HG02610 (cell line): ENCODE results near the gene SPTBN4.
"Not testable (repeated sequence)": the region's sequence is repeated elsewhere in the genome, so short reads cannot be mapped to it uniquely, and the experiment has no call there.

Source experiments
- ATAC-seq: cut with Tn5 transposase; IDR thresholded peaks from one replicate; pipeline ENCODE4 v1.9.1; 2021; ENCODE audit warnings: mild to moderate bottlenecking, moderate library complexity; ENCODE audit not compliant: unreplicated experiment

Gene SPTBN4

DNA sequence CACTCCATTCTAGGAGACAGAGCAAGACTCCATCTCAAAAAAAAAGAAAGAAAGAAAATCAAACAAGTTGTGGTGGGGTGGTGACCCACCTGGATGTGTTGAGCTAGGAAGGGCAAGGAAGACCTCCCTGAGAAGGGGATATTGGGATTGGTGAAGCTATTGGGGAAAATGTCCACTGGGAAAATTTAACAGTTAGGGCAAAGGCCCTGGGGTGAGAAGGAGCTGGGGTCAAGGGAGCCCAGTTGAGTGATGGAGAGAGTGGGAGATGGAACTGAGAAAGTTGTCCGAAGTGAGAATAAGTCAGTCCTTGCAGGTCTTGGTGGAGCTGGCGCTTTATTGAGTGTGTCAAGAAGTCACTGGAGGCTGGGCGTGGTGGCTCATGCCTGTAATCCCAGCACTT lies 28.5 kb upstream of the SPTBN4 start:
- ATAC-seq = no peak

DNA sequence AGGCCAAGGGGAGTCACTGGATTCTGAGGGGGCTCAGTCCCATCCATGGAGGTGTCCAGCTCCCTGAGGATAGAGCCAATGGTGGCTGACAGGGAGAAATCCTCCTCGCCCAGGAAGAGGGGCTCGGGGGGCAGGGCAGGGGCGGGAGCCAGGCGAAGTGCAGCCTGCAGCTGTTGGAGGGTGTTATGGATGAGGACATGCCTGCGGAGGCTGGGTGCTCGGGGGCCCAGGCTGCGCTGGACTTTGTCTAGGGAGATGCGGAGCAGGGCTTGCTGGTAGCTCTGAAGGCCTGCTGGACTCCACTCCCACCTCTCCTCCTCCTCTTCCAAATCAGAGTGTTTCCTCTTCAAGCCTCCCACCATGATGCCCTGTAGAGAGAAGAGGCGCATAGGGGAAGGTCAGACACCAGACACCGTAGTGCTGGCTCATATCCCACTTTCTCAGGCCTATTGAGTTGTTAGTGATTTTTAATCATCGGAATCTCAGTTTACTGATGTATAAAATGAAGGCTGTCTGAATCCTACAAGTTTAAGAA lies 25.0 kb upstream of the SPTBN4 start:
- no peak for ATAC-seq

DNA sequence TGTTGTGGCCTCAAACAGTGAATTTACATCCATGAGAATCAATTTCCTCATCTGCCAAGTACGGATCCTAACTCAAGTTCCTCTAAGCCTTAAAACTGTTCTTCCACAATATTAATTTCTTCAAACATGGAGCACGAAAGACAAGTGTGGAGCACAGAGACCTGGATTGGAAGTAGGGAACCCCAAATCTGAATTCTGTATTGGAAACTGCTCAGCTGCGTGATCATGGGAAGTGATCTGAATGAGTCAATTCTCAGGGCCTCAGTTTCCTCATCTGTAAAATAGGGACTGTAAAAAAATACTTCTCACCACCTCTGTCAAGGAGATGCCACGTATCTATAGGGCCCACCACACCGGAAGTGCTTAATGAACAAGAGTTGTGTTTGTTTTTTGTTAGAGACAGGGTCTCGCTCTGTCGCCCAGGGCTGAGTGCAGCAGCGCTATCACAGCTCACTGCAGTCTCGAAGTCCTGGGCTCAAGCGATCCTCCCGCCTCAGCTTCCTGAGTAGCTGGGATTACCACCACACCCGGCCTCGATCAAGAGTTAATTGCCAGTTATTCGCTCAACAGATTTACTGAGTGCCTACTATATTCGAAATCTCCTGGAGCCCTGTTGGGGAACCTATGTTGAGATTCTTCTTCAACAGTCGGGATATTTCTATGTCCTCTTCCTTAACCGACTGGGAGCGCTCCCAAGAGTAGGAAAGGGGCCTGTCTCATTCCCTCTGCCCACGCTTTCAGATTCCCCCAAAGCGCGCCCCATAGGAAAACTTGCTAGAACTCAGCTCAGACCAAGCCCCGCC lies 24.3 kb upstream of the SPTBN4 start:
- ATAC-seq = no peak

DNA sequence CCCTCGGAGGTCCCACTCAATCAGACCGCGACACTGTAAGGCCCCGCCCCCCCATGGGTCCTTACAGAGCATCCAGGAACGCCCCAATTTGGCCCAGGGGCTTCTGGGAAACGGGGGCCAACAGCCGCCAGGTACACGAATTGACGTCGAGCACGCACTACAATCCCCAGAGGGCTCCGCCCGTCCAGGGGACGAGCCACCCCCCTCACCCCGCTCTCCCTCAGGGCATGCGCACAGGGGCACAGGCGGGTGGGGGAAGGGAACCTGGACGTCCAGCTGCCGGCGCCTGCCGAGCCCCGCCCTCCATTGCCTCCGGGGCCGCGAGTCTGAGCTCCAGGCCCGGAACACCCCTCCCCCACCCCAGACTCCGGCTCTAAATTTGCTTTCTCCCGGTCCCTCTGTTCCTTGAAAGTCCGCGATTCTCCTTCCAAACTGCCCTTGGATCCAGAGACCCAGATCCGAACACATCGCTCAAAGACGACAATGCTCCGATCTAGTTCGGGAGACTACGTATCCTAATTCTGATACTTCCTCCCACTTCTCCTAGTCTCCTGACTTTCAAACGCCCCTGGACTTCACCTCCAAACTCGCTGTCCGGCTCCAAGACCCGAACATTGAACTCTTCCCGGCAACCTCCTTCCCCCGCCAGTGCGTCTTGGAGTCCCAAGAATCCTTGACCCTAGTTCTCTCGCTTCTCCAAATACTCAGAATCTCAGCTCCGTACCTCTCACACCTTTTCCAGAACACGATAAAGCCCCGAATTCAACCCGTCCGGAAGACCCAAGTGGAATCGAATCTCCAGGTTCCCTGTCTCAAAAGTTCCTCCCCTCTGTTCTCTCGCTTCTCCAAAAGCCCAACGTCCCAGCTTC lies 23.4 kb upstream of the SPTBN4 start:
- ATAC-seq = peak; percentile 68

DNA sequence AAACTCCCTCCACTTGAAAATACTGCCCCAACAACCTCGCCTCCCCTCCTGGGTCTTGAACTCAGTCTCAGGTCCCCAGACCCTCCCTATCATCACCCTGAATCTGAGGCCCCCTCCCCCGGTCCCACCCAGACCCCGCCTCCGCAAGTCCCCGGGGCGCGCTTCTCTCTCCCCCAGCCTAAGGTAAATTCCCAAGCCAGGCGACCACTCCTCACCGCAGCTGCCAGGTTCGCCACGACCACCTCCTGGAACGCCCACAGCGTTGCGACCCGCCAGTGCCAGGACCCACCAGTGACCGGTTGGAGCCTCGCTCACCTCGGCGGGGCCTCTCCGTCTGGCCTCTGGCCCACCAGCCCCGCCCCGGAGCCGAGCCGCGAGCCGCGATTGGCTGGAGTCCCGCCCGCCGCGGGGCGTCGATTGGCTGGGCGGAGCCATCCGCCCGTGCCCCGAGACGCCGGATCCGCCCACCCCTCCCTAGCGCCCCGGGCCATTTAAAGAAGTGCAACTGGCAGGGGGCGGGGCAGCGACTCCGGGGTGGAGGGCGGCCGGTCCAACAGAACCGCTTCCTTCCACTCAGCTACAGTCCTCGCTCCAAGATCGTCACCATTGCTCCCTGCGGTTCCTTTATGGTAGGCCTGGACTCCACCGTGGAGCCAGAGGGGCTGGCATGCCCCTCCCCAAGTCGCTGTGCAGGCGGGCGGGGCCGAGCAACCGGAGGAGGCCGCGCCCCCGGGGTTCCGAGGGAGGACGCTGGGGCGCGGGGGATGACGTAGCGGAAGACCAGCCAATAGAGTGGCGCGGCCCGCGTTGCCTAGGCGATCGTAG lies 22.6 kb upstream of the SPTBN4 start, which contains the start of gene SERTAD3:
SERTAD3 (minus strand) TSS at position 336 of the 825 bp plus-strand sequence. CDS start 2,255 bp downstream, outside the sequence.
- ATAC-seq = peak; percentile 62

DNA sequence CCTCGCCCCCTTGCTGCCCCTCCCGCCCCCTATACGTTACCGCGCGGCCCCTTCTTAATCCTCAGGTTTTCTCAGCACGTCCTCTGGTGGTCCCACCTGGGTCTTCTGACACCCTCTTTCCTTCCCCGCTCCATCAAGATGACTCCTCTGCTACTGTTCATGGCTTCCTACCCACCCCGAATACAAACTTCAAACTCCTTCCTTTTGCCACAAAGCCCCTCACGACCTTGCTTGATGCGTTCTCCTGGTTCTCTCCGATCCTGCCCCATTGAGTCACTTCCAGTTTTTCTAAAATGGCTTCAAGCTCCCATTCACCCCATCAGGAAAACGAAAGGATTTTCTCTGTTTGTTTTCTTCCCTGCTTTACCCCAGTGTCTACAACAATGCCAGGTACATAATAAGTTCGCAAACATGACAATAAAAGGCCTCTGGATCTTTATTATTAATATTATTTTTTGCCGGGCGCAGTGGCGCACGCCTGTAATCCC lies 21.9 kb upstream of the SPTBN4 start:
- no peak for ATAC-seq

DNA sequence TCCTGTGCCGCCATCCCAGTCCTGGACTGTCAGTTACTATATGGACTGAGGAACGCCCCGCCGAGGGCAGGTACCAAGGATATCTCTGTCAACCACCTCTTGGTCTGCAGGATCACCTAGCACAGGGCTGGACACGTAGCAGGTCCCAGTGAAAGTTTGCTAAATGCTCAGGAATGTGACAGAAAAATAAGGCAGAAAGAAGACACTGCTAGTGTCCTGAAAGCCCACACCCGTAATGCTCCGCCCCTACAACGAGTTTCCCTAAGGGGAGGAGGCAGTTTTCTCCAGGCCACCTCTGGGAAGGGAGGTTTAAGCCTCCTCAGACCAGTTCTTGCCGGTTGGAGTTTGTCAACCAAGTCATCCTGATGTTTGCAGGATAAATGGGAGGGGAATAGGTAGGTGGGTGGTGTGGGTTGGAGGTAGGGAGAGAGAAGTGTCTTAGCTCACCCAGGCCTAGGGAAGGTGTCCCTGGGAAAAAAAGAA lies 21.0 kb upstream of the SPTBN4 start:
- ATAC-seq = no peak

DNA sequence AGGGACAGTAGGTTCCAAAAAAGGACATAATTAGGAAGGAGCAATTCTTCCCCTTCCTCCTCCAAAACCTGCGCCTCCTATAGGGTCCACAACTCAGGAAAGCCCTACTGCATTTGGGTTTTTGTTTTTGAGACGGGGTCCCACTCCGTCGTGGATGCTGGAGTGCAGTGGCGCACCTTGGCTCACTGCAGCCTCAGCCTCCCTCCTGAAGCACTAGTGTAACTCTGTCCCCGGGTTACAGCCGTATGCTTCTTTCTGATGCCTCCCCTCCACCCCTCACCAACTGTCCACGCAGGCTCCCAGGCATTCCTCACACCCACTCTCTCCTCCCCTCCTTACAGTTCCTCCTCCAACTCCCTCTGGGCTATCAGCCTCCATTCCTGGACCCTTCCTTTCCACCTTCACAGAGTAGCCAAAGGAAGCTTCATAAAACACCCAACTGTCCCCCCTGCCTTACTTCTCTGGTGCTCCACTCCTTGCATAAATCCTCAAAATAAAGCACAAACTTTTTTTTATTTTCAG lies 20.5 kb upstream of the SPTBN4 start:
- ATAC-seq = no peak

DNA sequence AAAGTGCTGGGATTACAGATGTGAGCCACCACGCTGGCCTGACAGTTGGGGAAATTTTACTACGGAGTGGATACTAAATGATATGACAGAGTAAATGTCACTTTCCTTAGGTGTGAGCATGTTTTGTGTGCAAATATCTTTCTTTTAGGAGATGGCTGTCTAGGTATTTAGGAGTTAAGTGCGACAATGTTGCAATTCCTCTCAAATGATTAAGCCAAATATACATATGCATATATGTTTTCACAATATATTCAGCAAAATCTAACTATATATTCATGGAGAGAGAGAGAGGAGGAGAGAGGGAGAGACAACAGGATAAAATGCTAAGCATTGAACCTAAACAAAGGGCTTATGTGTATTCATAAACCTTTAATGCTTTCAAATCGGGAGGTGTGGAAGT lies 17.3 kb upstream of the SPTBN4 start:
- ATAC-seq = no peak

DNA sequence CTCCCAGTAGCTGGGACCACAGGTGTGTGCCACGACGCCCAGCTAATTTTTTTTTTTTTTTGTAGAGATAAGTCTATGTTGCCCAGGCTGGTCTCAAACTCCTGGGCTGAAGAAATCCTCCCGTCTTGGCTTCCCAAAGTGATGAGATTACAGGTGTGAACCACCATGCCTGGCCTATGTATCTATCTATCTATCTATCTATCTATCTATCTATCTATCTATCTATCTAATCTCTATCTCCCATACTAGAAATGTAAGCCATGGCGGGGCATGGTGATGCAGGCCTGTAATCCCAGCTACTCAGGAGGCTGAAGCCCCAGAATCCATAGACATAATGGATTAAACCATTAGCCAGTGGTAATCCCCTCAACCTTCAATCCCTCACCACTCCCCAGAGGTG lies 16.1 kb upstream of the SPTBN4 start:
- ATAC-seq = no peak

DNA sequence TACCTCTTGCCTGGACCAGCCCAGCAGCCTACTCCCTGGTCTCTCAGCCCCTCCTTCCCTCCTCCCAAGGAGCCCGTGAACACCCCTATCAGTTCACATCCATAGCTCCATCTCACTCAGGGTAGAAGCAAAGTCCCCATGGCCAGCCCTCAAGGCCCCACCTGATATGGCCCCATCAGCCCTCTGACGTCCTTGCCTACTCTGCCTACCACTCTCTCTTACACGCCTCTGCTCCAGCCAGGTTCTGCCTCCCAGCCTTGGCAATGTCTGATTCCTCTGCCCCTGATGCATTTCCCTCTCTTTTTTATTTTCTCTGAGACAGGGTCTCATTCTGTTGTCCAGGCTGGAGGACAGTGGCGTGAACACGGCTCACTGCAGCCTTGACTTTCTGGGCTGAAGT lies 14.8 kb upstream of the SPTBN4 start:
- no peak for ATAC-seq

DNA sequence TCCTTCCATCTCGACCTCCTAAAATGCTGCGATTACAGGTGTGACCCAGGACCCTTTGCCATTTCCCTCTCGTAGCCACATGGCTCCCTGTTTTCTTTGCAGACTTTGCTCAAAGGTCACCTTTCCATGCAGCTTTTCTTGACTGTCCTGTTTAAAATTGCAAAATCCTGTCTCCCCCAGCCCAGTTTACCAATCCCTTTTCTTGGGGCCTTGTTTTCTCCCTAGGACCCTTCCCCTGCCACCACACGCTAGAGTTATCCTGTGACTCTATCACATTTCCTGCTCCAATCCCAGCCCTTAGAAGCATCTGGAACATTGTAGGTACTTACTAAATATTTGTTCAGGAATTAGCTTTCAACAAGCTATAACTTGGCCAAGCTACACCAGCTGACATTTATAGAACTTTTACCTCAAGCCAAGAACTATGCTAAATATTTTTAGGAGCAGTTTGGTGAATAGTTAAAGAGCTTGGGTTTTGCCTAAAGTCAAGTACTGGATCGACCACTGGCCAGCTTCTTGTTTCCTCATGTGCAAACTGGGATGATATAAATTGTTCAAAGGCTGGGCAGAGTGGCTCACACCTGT lies 13.6 kb upstream of the SPTBN4 start:
- ATAC-seq = no peak

DNA sequence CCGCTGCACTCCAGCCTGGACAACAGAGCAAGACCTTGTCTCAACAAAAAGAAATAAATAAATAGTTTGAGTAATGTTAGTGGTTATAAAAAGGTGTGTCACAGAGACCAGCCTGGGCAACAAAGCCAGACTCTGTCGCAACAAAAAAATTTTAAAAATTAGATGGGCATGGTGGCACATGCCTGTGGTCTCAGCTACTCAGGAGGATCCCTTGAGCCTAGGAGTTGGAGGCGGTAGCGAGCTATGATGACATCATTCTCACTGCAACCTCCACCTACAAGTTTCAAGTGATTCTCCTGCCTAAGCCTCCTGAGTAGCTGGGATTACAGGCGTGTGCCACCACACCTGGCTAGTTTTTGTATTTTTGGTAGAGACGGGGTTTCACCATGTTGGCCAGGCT lies 12.9 kb upstream of the SPTBN4 start:
- ATAC-seq = not testable (repeated sequence)

DNA sequence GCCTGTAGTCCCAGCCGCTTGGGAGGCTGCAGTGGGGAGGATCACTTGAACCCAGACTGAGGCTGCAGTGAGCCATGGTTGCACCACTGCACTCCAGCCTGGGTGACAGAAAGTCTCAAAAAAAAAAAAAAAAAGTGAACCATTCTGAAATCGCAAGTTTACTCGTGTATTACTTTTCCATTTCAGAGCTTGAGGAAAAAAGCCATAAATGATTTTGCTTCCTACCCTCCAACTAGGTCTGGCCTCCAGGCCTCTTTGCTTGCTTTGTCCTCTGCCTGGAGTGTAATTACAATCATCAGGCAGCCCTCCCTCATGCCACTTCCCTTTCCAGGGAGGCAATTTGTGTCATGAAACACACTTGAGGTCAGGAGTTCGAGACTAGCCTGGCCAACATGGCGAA lies 9.8 kb upstream of the SPTBN4 start:
- ATAC-seq = no peak

DNA sequence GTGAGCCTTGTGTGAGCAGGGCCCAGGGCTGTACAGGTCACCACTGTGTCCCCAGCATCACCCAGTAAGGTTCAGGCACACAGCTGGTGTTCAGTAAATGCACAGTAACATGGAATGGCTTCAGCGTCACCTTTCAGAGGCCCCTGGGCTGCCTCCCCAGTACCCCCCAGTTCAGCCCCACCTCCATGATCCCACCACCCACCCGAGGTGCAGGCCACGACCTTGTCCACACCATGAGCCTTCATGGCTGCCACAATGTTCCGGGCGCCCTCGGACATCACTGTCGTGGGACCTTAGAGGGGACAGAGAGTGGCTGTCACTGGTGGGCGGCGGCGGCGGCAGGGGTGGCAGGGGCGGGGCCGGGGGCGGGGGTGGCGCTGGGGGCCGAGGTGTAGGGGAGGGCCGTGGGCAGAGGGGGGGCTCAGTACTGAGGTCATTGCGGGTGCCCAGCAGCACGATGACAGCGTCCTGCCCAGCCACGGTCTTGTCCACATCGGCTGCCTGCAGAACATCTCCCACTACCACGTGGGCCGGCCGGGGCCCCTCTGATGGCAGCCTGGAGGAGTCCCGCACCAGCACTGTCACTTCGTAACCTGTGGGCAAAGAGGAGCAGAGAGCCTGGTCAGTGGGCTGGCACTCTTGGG lies 8.7 kb upstream of the SPTBN4 start:
- no peak for ATAC-seq

DNA sequence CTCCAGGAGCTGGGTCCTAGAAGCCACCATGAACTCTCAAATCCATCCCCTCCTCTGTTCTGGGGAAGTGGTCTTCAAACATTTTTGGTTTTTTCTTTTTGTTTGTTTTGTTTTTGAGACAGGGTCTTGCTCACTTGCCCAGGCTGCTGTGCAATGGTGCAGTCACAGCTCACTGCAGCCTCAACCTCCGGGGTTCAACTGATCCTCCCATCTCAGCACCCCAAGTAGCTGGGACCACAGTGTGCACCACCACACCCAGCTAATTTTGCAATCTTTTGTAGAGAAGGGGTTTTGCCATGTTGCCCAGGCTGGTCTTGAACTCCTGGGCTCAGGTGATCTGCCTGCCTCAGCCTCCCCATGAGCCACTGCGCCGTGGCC lies 8.2 kb upstream of the SPTBN4 start:
- ATAC-seq = no peak

DNA sequence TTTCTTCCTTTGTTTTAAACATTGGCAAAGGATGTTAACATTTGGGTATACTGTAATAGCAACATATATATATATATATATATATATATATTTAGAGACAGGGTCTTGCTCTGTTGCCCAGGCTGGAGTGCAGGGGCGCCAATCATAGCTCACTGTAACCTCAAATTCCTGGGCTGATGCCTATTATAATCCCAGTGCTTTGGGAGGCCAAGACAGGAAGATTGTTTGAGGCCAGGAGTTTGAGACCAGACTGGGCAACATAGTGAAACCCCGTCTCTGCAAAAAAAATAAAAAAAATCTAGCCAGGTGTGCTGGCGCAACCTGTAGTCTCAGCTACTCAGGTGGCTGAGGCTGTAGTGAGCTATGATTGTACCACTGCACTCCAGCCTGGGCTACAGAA lies 6.6 kb upstream of the SPTBN4 start:
- ATAC-seq = no peak

DNA sequence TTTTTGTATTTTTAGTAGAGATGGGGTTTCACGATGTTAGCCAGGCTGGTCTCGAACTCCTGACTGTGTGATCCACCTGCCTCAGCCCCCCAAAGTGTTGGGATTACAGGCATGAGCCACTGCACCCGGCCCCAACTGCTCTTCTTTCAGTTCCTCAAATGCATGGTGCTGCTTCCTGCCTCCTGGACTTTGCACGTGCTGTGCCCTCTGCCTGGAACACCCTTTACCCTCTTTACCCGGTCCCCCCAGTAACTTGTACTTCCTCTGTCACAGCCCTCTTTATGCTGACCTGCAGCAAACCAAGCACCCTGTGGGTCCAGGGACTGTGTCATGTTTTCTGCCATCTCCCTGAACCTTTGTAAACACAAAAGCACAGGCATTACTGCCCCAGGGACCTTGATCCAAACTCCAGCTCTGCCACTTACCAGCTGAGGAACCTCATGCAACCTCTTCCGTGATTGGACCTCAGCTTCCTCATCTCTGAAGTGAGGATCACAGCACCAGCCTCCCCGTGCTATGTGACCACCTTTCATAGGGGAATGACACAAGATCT lies 5.1 kb upstream of the SPTBN4 start:
- ATAC-seq = no peak

DNA sequence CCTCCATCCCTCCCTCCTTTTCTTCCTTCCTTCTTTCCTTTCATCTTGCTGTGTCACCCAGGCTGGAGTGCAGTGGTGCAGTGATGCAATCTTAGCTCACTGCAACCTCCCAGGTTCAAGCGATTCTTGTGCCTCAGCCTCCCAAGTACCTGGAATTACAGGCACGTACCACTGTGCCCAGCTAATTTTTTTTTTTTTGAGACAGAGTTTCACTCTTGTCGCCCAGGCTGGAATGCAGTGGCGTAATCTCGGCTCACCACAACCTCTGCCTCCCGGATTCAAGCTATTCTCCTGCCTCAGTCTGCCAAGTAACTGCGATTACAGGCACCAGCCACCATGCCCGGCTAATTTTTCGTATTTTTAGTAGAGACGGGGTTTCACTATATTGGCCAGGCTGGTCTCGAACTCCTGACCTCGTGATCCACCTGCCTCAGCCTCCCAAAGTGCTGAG lies 3.2 kb upstream of the SPTBN4 start:
- not testable (repeated sequence) for ATAC-seq
